Measurements from ENCODE around the gene ABCB8. TPM values are rescaled to one million over a fixed set of nuclear protein-coding genes. Genes with fewer than 3 reads are reported as not detected.

ABCB8 gene
- total RNA-seq = 28.5 TPM
- long read RNA-seq, full-length matches to known transcripts = 11 of 32 reads
- long read RNA-seq, partial matches to known transcripts = 17 of 32 reads
- long read RNA-seq, other reads (novel, unspliced or antisense) = 4 of 32 reads

DNA sequence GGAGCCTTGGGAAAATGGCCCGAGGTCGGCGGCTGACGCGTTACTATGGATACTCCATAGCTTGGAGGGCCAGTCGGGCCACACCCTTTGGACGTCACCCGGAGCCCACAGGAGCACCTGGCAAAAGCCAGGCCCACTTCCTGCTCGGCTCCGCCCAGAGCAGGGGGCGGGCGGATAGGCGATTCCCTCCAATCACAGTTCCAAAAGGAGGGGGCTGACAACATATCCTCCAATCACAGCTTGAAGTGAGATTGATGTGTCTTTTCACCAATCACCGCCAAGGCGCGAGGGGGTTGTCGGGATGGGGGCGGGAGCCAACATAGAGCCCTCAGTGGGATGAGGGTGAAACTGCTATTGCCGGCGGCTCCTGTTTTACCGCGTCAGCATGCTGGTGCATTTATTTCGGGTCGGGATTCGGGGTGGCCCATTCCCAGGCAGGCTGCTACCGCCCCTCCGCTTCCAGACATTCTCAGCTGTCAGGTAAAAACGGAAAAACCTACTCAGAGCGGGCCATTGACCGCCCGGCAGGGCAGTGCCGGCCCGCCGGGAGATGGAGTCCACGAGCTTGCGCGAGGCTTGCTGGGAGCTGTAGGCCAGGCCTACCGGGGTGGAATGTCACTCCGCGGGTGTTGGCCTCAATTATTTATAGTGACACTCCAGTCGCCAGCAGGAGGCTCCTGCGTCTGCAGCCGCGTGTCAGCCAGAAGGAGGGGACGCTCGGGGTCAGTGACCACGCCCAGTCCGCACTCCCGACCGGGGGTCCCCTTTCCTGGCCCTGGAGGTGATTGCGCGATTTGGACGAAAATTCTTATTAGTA is at the start of gene ABCB8:
Gene ABCB8, plus strand, starts transcription at position 320 of the 817 bp plus-strand sequence. Its CDS starts 66 bp downstream, at position 386.
- intact Hi-C loops (cut with DNase I) = loop anchor here (1.0 to 5.0 kb wide), 3 partner anchors 30 to 84 kb away; partner anchors contain the start of genes FASTK and SLC4A2

GRCh38 chr7:150979713-150980390 is 48.4 kb upstream of the ABCB8 start:
- intact Hi-C loops (cut with DNase I) = loop anchor here (2.0 kb wide), 1 partner anchor 15 kb away; no protein-coding TSS in a partner anchor
- DNase-seq (ENCODE audit: low spot score) = no peak

More for the DNA sequence above, at the start of gene ABCB8:
- DNase-seq (ENCODE audit: low spot score) = peak; percentile 98

DNA sequence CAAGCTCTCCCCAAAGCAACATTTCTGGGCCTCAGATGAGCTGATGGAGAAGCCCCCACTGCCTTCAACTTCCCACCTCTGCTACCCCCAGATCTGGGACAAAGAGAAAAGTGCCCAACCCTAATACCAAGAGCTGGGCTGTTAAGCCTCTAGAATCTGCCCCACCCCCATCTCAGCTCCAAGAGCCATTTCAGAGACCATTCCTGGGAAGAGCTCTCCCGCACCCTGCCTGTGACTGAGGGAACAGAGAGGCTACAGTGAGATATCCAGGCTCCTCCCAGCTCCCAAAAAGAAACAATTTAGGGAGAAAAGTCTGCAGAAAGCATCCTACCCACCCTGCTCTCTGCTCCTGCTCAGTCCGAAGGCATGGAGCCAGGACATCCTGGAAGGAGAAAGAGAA is 47.6 kb upstream of the ABCB8 start:
- no peak for DNase-seq (ENCODE audit: low spot score)
- intact Hi-C loops (cut with DNase I) = no loop called here

DNA sequence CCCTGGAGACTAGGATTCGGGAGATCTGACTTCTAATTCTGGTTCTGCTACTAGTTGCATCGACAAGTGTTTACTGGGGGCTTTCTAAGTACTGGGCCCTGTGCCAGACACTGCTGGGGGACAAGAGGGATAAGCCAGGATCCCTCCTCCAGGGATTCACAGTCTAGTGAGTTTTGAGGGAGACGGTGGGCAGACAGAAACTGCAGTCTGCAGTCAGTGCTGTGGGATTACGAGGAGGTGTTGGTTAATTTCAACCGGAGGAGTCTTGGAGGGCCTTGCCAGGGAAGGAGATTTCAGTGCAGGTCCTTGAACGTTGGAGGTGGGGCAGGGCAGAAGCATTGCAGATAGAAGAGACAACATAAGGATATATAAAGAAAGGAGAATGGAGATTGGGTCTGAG is 46.6 kb upstream of the ABCB8 start:
- intact Hi-C loops (cut with DNase I) = no loop called here
- no peak for DNase-seq (ENCODE audit: low spot score)

DNA sequence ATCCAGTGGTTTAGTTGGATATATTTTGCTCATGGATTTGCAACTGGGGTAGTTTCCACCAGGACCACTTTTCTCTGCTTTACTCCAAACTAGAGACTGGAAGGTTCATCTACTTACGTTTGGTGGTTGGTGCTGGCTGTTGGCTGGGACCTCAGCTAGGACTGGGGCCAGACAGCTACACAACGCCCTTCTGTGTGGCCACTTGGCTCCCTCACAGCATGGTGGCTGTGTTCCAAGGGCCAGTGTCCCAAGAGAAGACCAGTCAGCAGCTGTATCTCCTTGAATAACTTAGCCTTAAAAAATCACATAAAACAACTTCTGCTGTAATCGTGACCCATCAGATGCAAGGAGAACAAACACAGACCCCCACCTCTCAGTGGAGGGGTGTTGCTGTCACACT is 45.9 kb upstream of the ABCB8 start:
- intact Hi-C loops (cut with DNase I) = no loop called here
- no peak for DNase-seq (ENCODE audit: low spot score)

GRCh38 chr7:150983893-150984368 is 44.3 kb upstream of the ABCB8 start:
- intact Hi-C loops (cut with DNase I) = no loop called here
- DNase-seq (ENCODE audit: low spot score) = no peak

- DNase-seq (ENCODE audit: low spot score) = no peak
Observed at GRCh38 chr7:150986099-150986512, 42.1 kb upstream of the ABCB8 start.

GRCh38 chr7:150986556-150986955 is 41.7 kb upstream of the ABCB8 start:
- no peak for DNase-seq (ENCODE audit: low spot score)
- intact Hi-C loops (cut with DNase I) = loop anchor here (1.0 kb wide), 1 partner anchor 23 kb away; no protein-coding TSS in a partner anchor

More at GRCh38 chr7:150986099-150986512, 42.1 kb upstream of the ABCB8 start:
- intact Hi-C loops (cut with DNase I) = loop anchor here (1.0 kb wide), 1 partner anchor 23 kb away; no protein-coding TSS in a partner anchor

- intact Hi-C loops (cut with DNase I) = loop anchor here (1.0 to 2.0 kb wide), 2 partner anchors 90 to 210 kb away; no protein-coding TSS in a partner anchor
- peak; percentile 87 for DNase-seq (ENCODE audit: low spot score)
Observed at GRCh38 chr7:150988230-150989226, 39.7 kb upstream of the ABCB8 start.

DNA sequence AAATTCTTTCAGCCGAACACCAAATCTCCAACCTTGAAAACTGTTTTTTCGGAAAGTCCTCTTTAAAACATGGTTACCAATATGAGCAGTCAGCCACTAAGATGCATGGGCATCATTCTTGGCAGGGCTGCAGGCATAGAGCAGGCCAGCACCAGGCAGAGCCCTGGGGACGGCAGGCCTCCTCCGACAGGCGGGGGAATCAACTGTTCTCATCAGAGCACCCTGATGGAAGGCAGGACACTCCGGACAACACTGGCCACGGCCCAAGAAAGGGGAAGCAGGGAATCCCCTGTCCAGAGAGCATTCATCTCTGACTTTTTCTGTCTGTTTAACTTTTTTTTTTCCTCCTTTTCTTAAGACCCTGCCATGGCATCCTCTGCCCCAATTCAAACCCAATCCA is 38.8 kb upstream of the ABCB8 start:
- intact Hi-C loops (cut with DNase I) = loop anchor here (2.0 kb wide), 1 partner anchor 211 kb away; no protein-coding TSS in a partner anchor
- no peak for DNase-seq (ENCODE audit: low spot score)

DNA sequence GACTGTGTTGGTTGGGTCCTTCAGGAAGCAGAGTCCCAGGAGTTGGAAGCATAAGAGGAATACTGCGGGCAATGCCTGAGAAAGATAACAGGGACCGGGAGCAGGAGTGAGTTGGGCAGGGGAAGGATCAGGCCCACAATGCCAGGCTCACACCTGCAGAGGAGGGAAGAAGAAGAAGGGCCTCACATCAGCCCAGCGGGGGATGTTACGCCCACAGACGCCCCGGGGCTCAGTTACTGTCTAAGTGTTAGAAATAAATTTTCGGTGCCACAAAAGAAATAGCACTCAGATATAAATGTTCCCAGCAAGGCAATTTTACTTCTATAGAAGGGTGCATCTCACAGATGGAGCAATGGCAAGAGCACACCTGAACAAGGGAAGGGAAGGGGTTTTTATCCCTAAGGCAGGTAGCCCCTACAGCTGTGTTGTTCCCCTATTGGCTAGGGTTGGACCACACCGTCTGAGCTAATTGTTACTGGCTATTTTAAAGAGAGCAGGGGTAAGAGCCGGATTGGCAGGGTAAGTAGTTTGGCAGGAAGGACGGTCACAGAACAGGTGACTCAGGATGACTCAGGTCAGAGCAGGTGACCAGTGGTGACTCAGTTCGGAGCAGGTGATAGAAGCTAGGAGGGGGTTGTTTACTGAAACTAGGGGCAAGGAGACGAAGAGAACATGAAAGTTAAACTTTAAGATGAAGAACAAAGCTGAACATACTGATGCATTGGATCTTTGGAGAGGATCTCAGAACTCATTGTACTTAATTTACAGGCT is 37.6 kb upstream of the ABCB8 start, which contains the start of gene NOS3:
Gene NOS3, plus strand, starts transcription at position 602 of the 771 bp plus-strand sequence. CDS start 2,787 bp downstream, outside the sequence.
- DNase-seq (ENCODE audit: low spot score) = no peak
- intact Hi-C loops (cut with DNase I) = no loop called here

GRCh38 chr7:150992051-150992640 is 36.1 kb upstream of the ABCB8 start:
- intact Hi-C loops (cut with DNase I) = no loop called here
- DNase-seq (ENCODE audit: low spot score) = no peak

DNA sequence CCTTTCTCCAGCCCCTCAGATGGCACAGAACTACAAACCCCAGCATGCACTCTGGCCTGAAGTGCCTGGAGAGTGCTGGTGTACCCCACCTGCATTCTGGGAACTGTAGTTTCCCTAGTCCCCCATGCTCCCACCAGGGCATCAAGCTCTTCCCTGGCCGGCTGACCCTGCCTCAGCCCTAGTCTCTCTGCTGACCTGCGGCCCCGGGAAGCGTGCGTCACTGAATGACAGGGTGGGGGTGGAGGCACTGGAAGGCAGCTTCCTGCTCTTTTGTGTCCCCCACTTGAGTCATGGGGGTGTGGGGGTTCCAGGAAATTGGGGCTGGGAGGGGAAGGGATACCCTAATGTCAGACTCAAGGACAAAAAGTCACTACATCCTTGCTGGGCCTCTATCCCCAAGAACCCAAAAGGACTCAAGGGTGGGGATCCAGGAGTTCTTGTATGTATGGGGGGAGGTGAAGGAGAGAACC is 35.4 kb upstream of the ABCB8 start:
- intact Hi-C loops (cut with DNase I) = no loop called here
- DNase-seq (ENCODE audit: low spot score) = no peak

DNA sequence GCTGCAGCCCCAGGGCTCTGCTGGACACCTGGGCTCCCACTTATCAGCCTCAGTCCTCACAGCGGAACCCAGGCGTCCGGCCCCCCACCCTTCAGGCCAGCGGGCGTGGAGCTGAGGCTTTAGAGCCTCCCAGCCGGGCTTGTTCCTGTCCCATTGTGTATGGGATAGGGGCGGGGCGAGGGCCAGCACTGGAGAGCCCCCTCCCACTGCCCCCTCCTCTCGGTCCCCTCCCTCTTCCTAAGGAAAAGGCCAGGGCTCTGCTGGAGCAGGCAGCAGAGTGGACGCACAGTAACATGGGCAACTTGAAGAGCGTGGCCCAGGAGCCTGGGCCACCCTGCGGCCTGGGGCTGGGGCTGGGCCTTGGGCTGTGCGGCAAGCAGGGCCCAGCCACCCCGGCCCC is 34.7 kb upstream of the ABCB8 start:
- intact Hi-C loops (cut with DNase I) = no loop called here
- DNase-seq (ENCODE audit: low spot score) = peak; percentile 90

DNA sequence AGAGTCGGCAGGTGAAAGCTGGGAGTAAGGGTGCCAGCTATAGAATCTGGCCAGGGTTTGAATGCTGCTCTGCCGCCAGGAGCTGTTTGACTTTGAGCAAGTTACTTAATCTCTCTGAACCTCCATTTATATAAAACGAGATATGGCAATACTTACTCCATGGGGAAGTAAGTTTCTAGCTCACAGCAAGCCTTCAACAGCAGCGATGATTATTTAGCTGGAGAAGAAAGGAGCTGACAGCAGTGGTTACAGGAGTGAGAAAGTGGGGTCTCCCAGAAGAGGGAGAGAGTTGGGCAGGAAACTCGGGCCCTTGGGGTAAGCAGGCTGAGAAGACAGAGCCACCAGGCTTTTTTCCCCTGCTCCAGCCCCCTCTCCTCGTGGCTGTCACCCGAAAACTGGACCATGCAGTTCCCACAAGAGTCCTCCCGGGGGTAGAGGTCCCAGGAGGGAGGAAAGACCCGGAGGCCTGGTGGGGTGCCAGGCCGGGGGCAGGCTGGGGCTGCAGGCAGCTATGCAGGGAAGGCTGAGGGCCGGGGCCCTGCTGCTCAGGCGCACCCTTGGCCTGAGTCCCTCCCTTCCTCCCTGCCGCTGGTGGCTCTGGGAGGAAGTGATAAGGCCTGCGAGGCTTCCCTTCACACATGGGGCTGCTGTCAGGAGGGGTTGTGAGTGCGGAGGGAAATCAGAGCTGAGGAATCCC is 34.0 kb upstream of the ABCB8 start:
- intact Hi-C loops (cut with DNase I) = no loop called here
- DNase-seq (ENCODE audit: low spot score) = peak; percentile 89

DNA sequence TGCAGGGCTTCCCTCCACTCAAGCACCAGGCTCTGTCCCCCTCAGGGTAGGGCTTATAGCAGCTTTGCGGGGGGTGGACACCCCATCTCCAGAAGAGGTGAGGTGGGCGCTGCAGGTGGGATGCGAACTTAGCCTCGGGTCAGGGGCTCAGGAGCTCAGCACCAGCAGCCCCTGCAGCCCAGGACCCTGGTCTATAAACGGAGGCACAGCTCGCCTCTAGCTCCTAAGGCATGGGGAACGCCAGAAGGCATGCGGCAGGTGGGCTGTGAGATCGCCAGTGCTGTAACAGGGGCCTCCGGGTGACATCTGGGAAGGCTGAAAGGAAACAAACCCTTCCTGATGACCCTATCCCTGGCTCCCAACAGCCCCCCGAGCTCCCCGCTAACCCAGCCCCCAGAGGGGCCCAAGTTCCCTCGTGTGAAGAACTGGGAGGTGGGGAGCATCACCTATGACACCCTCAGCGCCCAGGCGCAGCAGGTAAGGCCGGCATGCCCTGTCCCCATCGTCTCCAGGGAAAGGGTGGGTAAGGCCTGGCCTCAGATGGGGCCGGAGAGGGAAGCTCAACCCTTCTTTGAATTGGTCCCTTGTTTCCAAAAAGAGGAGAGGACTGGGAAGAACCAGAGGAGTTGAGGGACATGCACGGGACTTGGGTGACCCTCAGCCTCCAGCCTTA is 33.3 kb upstream of the ABCB8 start:
- intact Hi-C loops (cut with DNase I) = no loop called here
- no peak for DNase-seq (ENCODE audit: low spot score)

All from cardiac septum (tissue), 1 donor.